ENCODE results near the gene CIART. TPM values are rescaled to one million over a fixed set of nuclear protein-coding genes. Genes with fewer than 3 reads are reported as not detected.
"Not testable (repeated sequence)": the region's sequence is repeated elsewhere in the genome, so short reads cannot be mapped to it uniquely, and the experiment has no call there.

CIART gene
- polyA plus RNA-seq, 1 donor: 1.9 TPM

DNA sequence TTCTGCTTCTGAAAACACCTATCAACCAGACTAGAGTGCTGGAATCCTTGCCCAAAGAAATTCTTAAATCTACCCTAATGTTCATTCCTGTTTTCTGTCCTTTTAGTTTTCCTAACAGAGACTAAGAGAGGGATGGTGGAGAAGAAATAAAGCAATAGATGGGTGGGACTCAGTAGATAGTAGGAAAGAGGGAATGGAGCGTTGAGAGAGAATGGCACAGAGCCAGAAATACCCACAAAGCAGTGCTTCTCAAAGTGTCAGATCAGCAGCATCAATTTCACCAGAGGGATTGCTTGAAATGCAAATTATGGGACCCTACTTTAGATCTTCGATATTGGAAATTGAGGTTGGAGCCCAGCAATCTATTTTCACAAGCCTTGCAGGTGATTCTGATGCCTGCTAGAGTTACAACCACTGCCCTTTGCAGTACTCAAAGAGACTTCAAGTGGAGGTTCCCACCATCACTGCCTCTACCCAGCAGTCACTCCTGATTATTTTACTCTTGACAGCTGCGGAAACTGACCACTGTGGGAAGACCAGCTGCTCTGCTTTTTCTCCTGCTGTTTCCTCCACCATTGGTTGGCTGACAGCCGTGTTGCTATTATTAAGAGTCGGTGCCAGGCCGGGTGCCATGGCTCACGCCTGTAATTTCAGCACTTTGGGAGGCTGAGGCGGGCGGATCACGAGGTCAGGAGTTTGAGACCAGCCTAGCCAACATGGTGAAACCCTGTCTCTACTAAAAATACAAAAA, 27.6 kb downstream of the CIART start:
- DNase-seq (ENCODE audit: low read depth): no peak

DNA sequence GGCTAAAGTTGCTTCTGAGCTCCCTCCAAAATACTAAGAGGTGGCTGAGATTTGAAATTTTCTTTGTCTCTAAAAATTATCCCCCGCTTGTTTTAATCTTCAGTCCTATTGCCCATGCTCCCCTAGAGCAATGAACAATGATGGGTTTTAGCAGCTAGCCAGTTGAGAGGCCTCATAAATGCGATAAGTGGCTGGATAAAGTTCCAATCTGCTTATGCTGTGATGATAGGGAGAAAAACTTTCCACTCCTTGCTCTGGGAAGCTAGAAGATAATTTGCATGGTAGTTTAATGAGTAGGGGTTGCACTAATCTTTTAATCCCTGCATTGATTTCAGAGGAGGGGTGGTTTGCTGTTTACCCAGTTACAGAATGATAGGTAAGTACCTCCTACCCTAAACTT, 29.4 kb downstream of the CIART start:
- no peak for DNase-seq (ENCODE audit: low read depth)

DNA sequence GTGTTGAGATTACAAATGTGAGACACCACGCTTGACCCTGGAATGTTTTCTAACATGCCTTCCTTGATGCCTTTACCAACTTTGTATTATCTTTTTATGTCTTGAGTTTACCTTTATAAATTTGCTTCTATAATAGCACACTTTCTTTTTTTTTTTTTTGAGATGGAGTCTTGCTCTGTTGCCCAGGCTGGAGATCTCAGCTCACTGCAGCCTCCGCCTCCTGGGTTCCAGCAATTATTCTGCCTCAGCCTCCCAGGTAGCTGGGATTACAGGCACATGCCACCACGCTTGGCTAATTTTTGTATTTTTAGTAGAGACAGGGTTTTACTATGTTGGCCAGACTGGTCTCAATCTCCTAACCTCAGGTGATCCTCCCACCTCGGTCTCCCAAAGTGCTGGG, 32.3 kb downstream of the CIART start:
- DNase-seq (ENCODE audit: low read depth): not testable (repeated sequence)

DNA sequence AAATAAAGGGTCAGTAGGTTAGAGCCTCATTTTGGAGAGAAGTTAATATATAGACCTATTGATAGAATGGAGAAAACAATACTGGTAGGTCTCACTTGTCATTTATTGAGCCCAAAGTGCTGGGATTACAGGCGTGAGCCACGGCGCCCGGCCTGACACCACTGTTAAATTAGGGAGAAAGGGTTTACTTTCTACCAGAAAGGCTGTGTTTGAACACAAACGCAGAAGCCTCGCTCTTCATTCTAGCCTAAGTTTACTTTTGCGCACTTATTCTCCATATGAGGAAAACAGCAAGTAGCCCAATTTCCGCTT, 38.3 kb downstream of the CIART start:
- DNase-seq (ENCODE audit: low read depth): no peak

DNA sequence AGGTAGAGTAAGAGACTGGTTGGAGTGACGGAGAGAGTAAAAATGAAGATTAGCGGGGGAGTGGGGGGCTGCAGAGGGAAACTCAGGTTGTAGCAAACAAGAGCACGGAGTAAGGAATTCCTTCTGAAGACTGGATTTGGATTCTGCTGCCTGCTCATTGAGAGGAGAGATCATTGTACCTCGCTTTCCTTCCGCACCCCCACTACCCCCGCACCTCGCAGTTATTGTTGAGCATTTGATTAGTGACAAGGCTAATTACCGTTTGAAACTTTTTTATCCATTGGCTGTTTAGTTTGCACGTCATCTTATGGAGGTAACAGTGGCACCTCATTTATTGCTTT, 39.4 kb downstream of the CIART start:
- DNase-seq (ENCODE audit: low read depth): no peak

DNA sequence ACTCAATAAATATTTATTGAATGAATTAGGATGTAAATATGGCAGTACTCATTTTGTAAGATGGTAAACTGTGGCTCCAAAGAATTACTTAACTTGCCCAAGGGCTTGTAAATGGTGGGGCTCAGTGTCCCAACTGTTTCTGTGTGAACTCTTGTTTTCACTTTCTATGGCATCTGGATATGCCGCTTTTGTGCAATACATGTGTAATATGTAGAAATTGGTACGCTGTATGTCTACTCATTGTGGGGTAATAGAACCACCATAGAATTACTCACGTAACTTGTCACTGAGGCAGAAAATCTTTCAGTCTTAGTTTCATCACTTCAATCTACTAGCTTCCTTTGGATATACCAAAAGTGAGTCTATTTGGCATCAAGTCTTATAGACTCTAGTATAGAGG, 40.0 kb downstream of the CIART start:
- no peak for DNase-seq (ENCODE audit: low read depth)

DNA sequence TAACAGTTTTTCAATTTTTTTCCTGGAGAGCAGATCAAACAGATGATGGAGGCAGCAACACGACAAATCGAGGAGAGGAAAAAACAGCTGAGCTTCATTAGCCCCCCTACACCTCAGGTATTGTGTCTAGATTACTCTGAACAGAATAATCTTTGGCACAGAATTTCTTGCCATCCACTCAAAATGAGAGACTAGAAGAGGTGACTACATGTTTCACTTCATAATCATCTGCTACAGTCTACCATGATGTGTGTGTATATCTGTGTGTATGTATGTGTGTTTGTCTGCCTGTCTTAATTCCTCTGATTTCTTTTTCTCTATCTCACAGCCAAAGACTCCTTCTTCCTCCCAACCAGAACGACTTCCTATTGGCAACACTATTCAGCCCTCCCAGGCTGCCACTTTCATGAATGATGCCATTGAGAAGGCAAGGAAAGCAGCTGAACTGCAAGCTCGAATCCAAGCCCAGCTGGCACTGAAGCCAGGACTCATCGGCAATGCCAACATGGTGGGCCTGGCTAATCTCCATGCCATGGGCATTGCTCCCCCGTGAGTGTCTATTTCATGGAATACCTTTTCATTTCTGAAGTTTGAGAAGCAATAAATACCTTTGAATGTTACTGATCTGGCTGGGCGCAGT, 50.4 kb downstream of the CIART start:
- DNase-seq (ENCODE audit: low read depth): no peak

Other genes starting within 250 kb of the CIART start
- 45.4 TPM for gene VPS45, start 214.8 kb upstream of the CIART start, polyA plus RNA-seq (ENCODE audit: insufficient read length)
- gene PLEKHO1, start 132.6 kb upstream of the CIART start, polyA plus RNA-seq (ENCODE audit: insufficient read length): 98.5 TPM
- gene ANP32E, start 46.4 kb upstream of the CIART start, polyA plus RNA-seq (ENCODE audit: insufficient read length): 34.6 TPM
- gene CA14, start 24.8 kb upstream of the CIART start, polyA plus RNA-seq (ENCODE audit: insufficient read length): 5.2 TPM
- gene APH1A, start 13.5 kb upstream of the CIART start, polyA plus RNA-seq (ENCODE audit: insufficient read length): 104 TPM
- 29.7 TPM for gene C1orf54, start 9.8 kb upstream of the CIART start, polyA plus RNA-seq (ENCODE audit: insufficient read length)
- 45.4 TPM for gene MRPS21, start 11.3 kb downstream of the CIART start, polyA plus RNA-seq (ENCODE audit: insufficient read length)
- gene PRPF3, start 39.0 kb downstream of the CIART start, polyA plus RNA-seq (ENCODE audit: insufficient read length): 47.8 TPM
- 23.7 TPM for gene RPRD2, start 81.6 kb downstream of the CIART start, polyA plus RNA-seq (ENCODE audit: insufficient read length)
- 20.6 TPM for gene TARS2, start 204.9 kb downstream of the CIART start, polyA plus RNA-seq (ENCODE audit: insufficient read length)
- gene ECM1, start 225.6 kb downstream of the CIART start, polyA plus RNA-seq (ENCODE audit: insufficient read length): 3.2 TPM
- gene FALEC, start 233.2 kb downstream of the CIART start, polyA plus RNA-seq (ENCODE audit: insufficient read length): 1.1 TPM